HG03280 (cell line): Measurements from ENCODE around the gene DLL3.
"Not testable (repeated sequence)": the region's sequence is repeated elsewhere in the genome, so short reads cannot be mapped to it uniquely, and the experiment has no call there.

ENCODE experiments used
- ATAC-seq: cut with Tn5 transposase; IDR thresholded peaks from one replicate; pipeline ENCODE4 v1.9.1; 2021; ENCODE audit warnings: mild to moderate bottlenecking, moderate library complexity; ENCODE audit not compliant: unreplicated experiment

DLL3 gene

GRCh38 chr19:39498798-39499642 is at the start of gene DLL3:
Gene DLL3, plus strand, starts transcription at chr19:39498947. Its CDS starts 28 bp downstream, at chr19:39498975.
- ATAC-seq: no peak

GRCh38 chr19:39449116-39449797 is 49.5 kb upstream of the DLL3 start:
- ATAC-seq: no peak

GRCh38 chr19:39451257-39451656 is 47.5 kb upstream of the DLL3 start:
- ATAC-seq: not testable (repeated sequence)

- no peak for ATAC-seq
These were observed 35.3 kb upstream of the DLL3 start for GRCh38 chr19:39463403-39463802.

- ATAC-seq: no peak
These were observed 32.6 kb upstream of the DLL3 start for GRCh38 chr19:39465956-39466747.

- no peak for ATAC-seq
These were observed 30.8 kb upstream of the DLL3 start for GRCh38 chr19:39467941-39468340.

- no peak for ATAC-seq
These were observed 29.7 kb upstream of the DLL3 start for GRCh38 chr19:39469036-39469435.

GRCh38 chr19:39469567-39469966 is 29.2 kb upstream of the DLL3 start:
- ATAC-seq: no peak

- no peak for ATAC-seq
These were observed 27.9 kb upstream of the DLL3 start for GRCh38 chr19:39470724-39471339.

- ATAC-seq: no peak
These were observed 26.8 kb upstream of the DLL3 start for GRCh38 chr19:39471756-39472536.

GRCh38 chr19:39472746-39473442 is 25.9 kb upstream of the DLL3 start:
- no peak for ATAC-seq

GRCh38 chr19:39473443-39473960 is 25.2 kb upstream of the DLL3 start:
- no peak for ATAC-seq

GRCh38 chr19:39474139-39474620 is 24.6 kb upstream of the DLL3 start:
- no peak for ATAC-seq

- no peak for ATAC-seq
These were observed 23.0 kb upstream of the DLL3 start for GRCh38 chr19:39475748-39476147.

- not testable (repeated sequence) for ATAC-seq
These were observed 19.4 kb upstream of the DLL3 start for GRCh38 chr19:39479319-39479801.

GRCh38 chr19:39479916-39480315 is 18.8 kb upstream of the DLL3 start:
- no peak for ATAC-seq

GRCh38 chr19:39480337-39481228 is 18.2 kb upstream of the DLL3 start, which contains the start of gene TIMM50:
Gene TIMM50, plus strand, starts transcription at chr19:39480838. Its CDS starts 16 bp downstream, at chr19:39480854.
- ATAC-seq: peak; percentile 97

- ATAC-seq: no peak
These were observed 17.6 kb upstream of the DLL3 start for GRCh38 chr19:39481229-39481545.
